Fibroblast of lung (primary cell): Measurements from ENCODE around the gene TCEA3. TPM values are rescaled to one million over a fixed set of nuclear protein-coding genes. Genes with fewer than 3 reads are reported as not detected.

Source experiments
- DNase-seq, 2 donors: peaks; one replicate each; pipeline versions ENCODE4 v3.0.0 to v3.0.0-alpha.2; 2010; ENCODE audit warnings: low read depth in 2 of 2
- H2AFZ ChIP-seq: 2 replicates; pipeline ENCODE4 v1.5.1; 2012; ENCODE audit warnings: low read length, control low read depth, inconsistent platforms
- H3K27ac ChIP-seq: 2 replicates; pipeline ENCODE4 v1.5.1; 2011; ENCODE audit warnings: low read length, control low read depth; ENCODE audit not compliant: insufficient read depth
- H3K27me3 ChIP-seq: 2 replicates; pipeline ENCODE4 v1.5.1; 2011; ENCODE audit warnings: mild to moderate bottlenecking, low read length; ENCODE audit not compliant: control insufficient read depth, insufficient read depth
- H3K36me3 ChIP-seq: 2 replicates; pipeline ENCODE4 v1.5.1; 2011; ENCODE audit warnings: low read length; ENCODE audit not compliant: control insufficient read depth, insufficient read depth
- H3K4me1 ChIP-seq: 2 replicates; pipeline ENCODE4 v1.5.1; 2011; ENCODE audit warnings: low read length; ENCODE audit not compliant: control insufficient read depth, insufficient read depth; ENCODE audit errors: extremely low read depth
- H3K4me2 ChIP-seq: 2 replicates; pipeline ENCODE4 v1.5.1; 2011; ENCODE audit warnings: low read length, control low read depth; ENCODE audit not compliant: insufficient read depth; ENCODE audit errors: extremely low read depth
- H3K4me3 ChIP-seq, 4 experiments: fragments of 200-600 bp in 1 of 4; sonication (generic) in 1 of 4; replicated peaks in 1 of 4; 2 replicates each; pipeline ENCODE4 v1.5.1; 2011 to 2016; ENCODE audit warnings: low read length in 4 of 4, low read depth in 3 of 4, mild to moderate bottlenecking in 3 of 4, control low read depth in 2 of 4, inconsistent platforms in 1 of 4, mixed read lengths in 1 of 4; ENCODE audit not compliant: insufficient read depth in 1 of 4; ENCODE audit errors: control extremely low read depth in 1 of 4
- H3K79me2 ChIP-seq: 2 replicates; pipeline ENCODE4 v1.5.1; 2012; ENCODE audit warnings: mild to moderate bottlenecking, low read length, inconsistent platforms; ENCODE audit not compliant: control insufficient read depth, insufficient read depth
- H3K9ac ChIP-seq: 2 replicates; pipeline ENCODE4 v1.5.1; 2011; ENCODE audit warnings: mild to moderate bottlenecking, low read length, control low read depth; ENCODE audit not compliant: insufficient read depth
- H3K9me3 ChIP-seq: 2 replicates; pipeline ENCODE4 v1.5.1; 2012; ENCODE audit warnings: low read depth, low read length; ENCODE audit not compliant: control insufficient read depth, insufficient read depth
- H4K20me1 ChIP-seq: 2 replicates; pipeline ENCODE4 v1.5.1; 2011; ENCODE audit warnings: low read length; ENCODE audit not compliant: control insufficient read depth, insufficient read depth; ENCODE audit errors: extremely low read depth
- CTCF ChIP-seq, 2 donors: IDR thresholded peaks in 1 of 2; conservative IDR thresholded peaks in 1 of 2; 1 replicate in 1 of 2; 2 replicates in 1 of 2; pipeline ENCODE4 v1.5.1; 2011 to 2012; ENCODE audit warnings: low read length in 2 of 2, control low read depth in 1 of 2, inconsistent platforms in 1 of 2, low read depth in 1 of 2, mild to moderate bottlenecking in 1 of 2
- EZH2 ChIP-seq: IDR thresholded peaks from 2 replicates; pipeline ENCODE4 v1.5.1; 2012; ENCODE audit warnings: low read length, control low read depth, mild to moderate bottlenecking; ENCODE audit errors: missing control alignments
- polyA plus RNA-seq, 2 donors: library from polyadenylated mRNA; depleted of rRNA in 1 of 2; stranded (reverse) in 1 of 2; unstranded in 1 of 2; fragments of >200 nt; gene quantifications; 2 replicates each; pipeline ENCODE4 v1.2.1, GENCODE V29; 2011 to 2012; ENCODE audit warnings: missing spikeins in 1 of 2
- total RNA-seq: library from RNA; depleted of rRNA; stranded (reverse); fragments of >200 nt; gene quantifications from 2 replicates; pipeline ENCODE4 v1.2.1, GENCODE V29; 2014

Gene TCEA3
- total and polyA plus RNA-seq, 2 donors (not counting 1 experiment from before 2014, with no cell fraction given), result 12.3 to 44.6 TPM

GRCh38 chr1:23370709-23371584, 53.6 kb downstream of the TCEA3 start:
- TF ChIP-seq EZH2 (no peak), CTCF (conservative IDR thresholded peaks at IDR 0.05 in 1 of 2, IDR thresholded peaks at IDR 0.05 in 1 of 2; ENCODE audit: low read depth in 1 of 2, low read length in 2 of 2) (no peak)
- Histone ChIP-seq H4K20me1 (no peaks in the 10 kb centered on the region), H3K4me3 (peak overlapping the region in 2 of 4 experiments; percentile 90 to 100), H3K4me2 (peak overlapping the region; percentile 89), H3K27me3 (no peaks in the 10 kb centered on the region), H2AFZ (no peak overlapping the region), H3K36me3 (peaks cover 3% of the 10 kb centered on the region), H3K9me3 (no peaks in the 10 kb centered on the region), H3K27ac (peak overlapping the region; percentile 96), H3K4me1 (peaks cover 10% of the 10 kb centered on the region), H3K9ac (no peak overlapping the region), H3K79me2 (peaks cover 20% of the 10 kb centered on the region)
- DNase-seq, result peak; percentile 47 to 62

- Histone ChIP-seq H3K4me1 (peaks cover 10% of the 10 kb centered on the region), H3K9me3 (no peaks in the 10 kb centered on the region), H2AFZ (no peak overlapping the region), H3K79me2 (peaks cover 20% of the 10 kb centered on the region), H3K9ac (peak overlapping the region; percentile 5), H3K4me2 (peak overlapping the region; percentile 89), H4K20me1 (no peaks in the 10 kb centered on the region), H3K4me3 (peak overlapping the region; percentile 90 to 100 (median 96)), H3K27me3 (no peaks in the 10 kb centered on the region), H3K36me3 (peaks cover 3% of the 10 kb centered on the region), H3K27ac (peak overlapping the region; percentile 96)
- DNase-seq, result peak in 1 of 2 donors; percentile 63
- TF ChIP-seq EZH2, result no peak
These were observed 54.2 kb downstream of the TCEA3 start for GRCh38 chr1:23370330-23370708.

- Histone ChIP-seq H3K4me3 (peak within 1 kb of the TSS; percentile 90 to 100 (median 96)), H3K9ac (peak within 1 kb of the TSS; percentile 82), H3K4me1 (peaks cover 10% of the 10 kb centered on the region), H3K4me2 (peak within 1 kb of the TSS; percentile 100), H3K27ac (peak within 1 kb of the TSS; percentile 96), H3K79me2 (peaks cover 20% of the 10 kb centered on the region), H3K9me3 (no peaks in the 10 kb centered on the region), H3K36me3 (peaks cover 3% of the 10 kb centered on the region), H3K27me3 (no peaks in the 10 kb centered on the region), H2AFZ (peak within 1 kb of the TSS; percentile 99), H4K20me1 (no peaks in the 10 kb centered on the region)
- TF ChIP-seq EZH2, result no peak
- DNase-seq, result peak; percentile 87 to 91
These were observed 55.1 kb downstream of the TCEA3 start, which contains the start of gene ZNF436 for GRCh38 chr1:23369335-23370013. TSS of gene ZNF436 (minus strand) at chr1:23369836. CDS start at chr1:23368005, 1,831 bp downstream.
